Bladder microvascular endothelial cell (primary cell): ENCODE measurements around the gene CALCR. TPM values are rescaled to one million over a fixed set of nuclear protein-coding genes. Genes with fewer than 3 reads are reported as not detected.

Source experiments
- total RNA-seq: library from RNA; depleted of rRNA; stranded (reverse); fragments of >200 nt; gene quantifications from 2 replicates; pipeline ENCODE4 v1.2.3, GENCODE V29; 2014

CALCR gene
- not detected in 2 replicates for total RNA-seq

GRCh38 chr7:93574646-93575554 is at the start of gene CALCR:
TSS of gene CALCR (minus strand) at chr7:93574724. CDS start at chr7:93486981, 87,743 bp downstream.

